NB4 (cell line): ENCODE results near the gene YBEY.

Source experiments
- CTCF ChIP-seq: IDR thresholded peaks from one replicate; pipeline ENCODE4 v1.5.1; 2012; ENCODE audit warnings: low read depth, low read length
- POLR2A ChIP-seq: IDR thresholded peaks from 2 replicates; pipeline ENCODE4 v1.6.1; 2011; ENCODE audit warnings: mild to moderate bottlenecking; ENCODE audit not compliant: insufficient read length; ENCODE audit errors: extremely low read depth

GRCh38 chr21:46244602-46245001 is 41.5 kb upstream of the YBEY start:
- TF ChIP-seq POLR2A (no peak), CTCF (no peak)
